HEK293 (cell line): ENCODE measurements around the gene ZFR.

Experiments
- CTCF ChIA-PET: fragments of 350-600 bp; formaldehyde crosslinking; extraction: SDS; loops from one replicate; lab custom pipeline; 2021; ENCODE audit warnings: antibody characterized with exemption; lab: Yijun Ruan, JAX
- POLR2A ChIA-PET: fragments of 300-600 bp; formaldehyde crosslinking; extraction: SDS; loops from one replicate; lab custom pipeline; 2020; ENCODE audit warnings: antibody characterized with exemption, inconsistent platforms; lab: Yijun Ruan, JAX
- H3K27ac ChIP-seq: fragments of 200-500 bp; sonication (Bioruptor generic); 2 replicates; pipeline ENCODE4 v1.5.1; 2014; ENCODE audit warnings: low read depth, low read length, control low read depth, inconsistent platforms; ENCODE audit errors: extremely low read depth
- H3K36me3 ChIP-seq, 2 experiments: fragments of 200-500 bp in 1 of 2; sonication (Bioruptor generic) in 1 of 2; 1 replicate in 1 of 2; 2 replicates in 1 of 2; pipeline ENCODE4 v1.5.1; 2014 to 2017; ENCODE audit warnings: inconsistent platforms in 2 of 2, low read length in 2 of 2; ENCODE audit not compliant: control insufficient read depth in 2 of 2, insufficient read depth in 1 of 2
- H3K4me1 ChIP-seq: fragments of 200-500 bp; sonication (Bioruptor generic); 2 replicates; pipeline ENCODE4 v1.5.1; 2014; ENCODE audit warnings: mild to moderate bottlenecking, low read length, inconsistent platforms; ENCODE audit not compliant: control insufficient read depth, insufficient read depth
- H3K4me3 ChIP-seq: 2 replicates; pipeline ENCODE4 v1.5.1; 2011; ENCODE audit warnings: low read depth, mild to moderate bottlenecking, control low read depth, low read length, moderate library complexity
- H3K9me3 ChIP-seq: fragments of 200-500 bp; sonication (Bioruptor generic); 2 replicates; pipeline ENCODE4 v1.5.1; 2014; ENCODE audit warnings: low read depth, low read length, inconsistent platforms; ENCODE audit not compliant: control insufficient read depth, insufficient read depth
- FEZF1 ChIP-seq: fragments of 450-650 bp; formaldehyde crosslinking; IDR thresholded peaks from 2 replicates; pipeline ENCODE4 v1.5.1; 2016; ENCODE audit warnings: missing biosample characterization, missing genetic modification characterization
- OSR2 ChIP-seq: fragments of 450-650 bp; formaldehyde crosslinking; IDR thresholded peaks from 2 replicates; pipeline ENCODE4 v1.5.1; 2016; ENCODE audit warnings: missing biosample characterization, missing genetic modification characterization
- PATZ1 ChIP-seq: fragments of 450-650 bp; formaldehyde crosslinking; IDR thresholded peaks from 2 replicates; pipeline ENCODE4 v1.5.1; 2016; ENCODE audit warnings: missing biosample characterization, missing genetic modification characterization
- TSHZ1 ChIP-seq: fragments of 450-650 bp; formaldehyde crosslinking; IDR thresholded peaks from 2 replicates; pipeline ENCODE4 v1.5.1; 2016; ENCODE audit warnings: missing biosample characterization, missing genetic modification characterization, borderline replicate concordance
- ZBTB11 ChIP-seq: fragments of 450-650 bp; formaldehyde crosslinking; conservative IDR thresholded peaks from 2 replicates; pipeline ENCODE4 v1.5.1; 2016; ENCODE audit warnings: low read depth, missing biosample characterization, missing genetic modification characterization
- ZBTB17 ChIP-seq: fragments of 450-650 bp; formaldehyde crosslinking; IDR thresholded peaks from 2 replicates; pipeline ENCODE4 v1.5.1; 2016; ENCODE audit warnings: missing biosample characterization, missing genetic modification characterization
- ZBTB20 ChIP-seq: fragments of 450-650 bp; formaldehyde crosslinking; IDR thresholded peaks from 2 replicates; pipeline ENCODE4 v1.5.1; 2016; ENCODE audit warnings: missing biosample characterization, missing genetic modification characterization
- ZBTB8A ChIP-seq: fragments of 450-650 bp; formaldehyde crosslinking; IDR thresholded peaks from 2 replicates; pipeline ENCODE4 v1.5.1; 2016; ENCODE audit warnings: missing biosample characterization, missing genetic modification characterization
- ZFHX2 ChIP-seq: fragments of 450-650 bp; formaldehyde crosslinking; conservative IDR thresholded peaks from 2 replicates; pipeline ENCODE4 v1.5.1; 2016; ENCODE audit warnings: missing biosample characterization, missing genetic modification characterization
- ZNF184 ChIP-seq: fragments of 450-650 bp; IDR thresholded peaks from 2 replicates; pipeline ENCODE4 v1.5.1; 2018; ENCODE audit warnings: missing biosample characterization, mild to moderate bottlenecking, missing genetic modification characterization
- ZNF37A ChIP-seq: fragments of 450-650 bp; IDR thresholded peaks from 2 replicates; pipeline ENCODE4 v1.5.1; 2018; ENCODE audit warnings: missing biosample characterization, missing genetic modification characterization
- ZNF639 ChIP-seq: fragments of 450-650 bp; formaldehyde crosslinking; IDR thresholded peaks from 2 replicates; pipeline ENCODE4 v1.5.1; 2016; ENCODE audit warnings: missing biosample characterization, missing genetic modification characterization
- ZNF670 ChIP-seq: fragments of 450-650 bp; formaldehyde crosslinking; IDR thresholded peaks from 2 replicates; pipeline ENCODE4 v1.5.1; 2016; ENCODE audit warnings: missing biosample characterization, missing genetic modification characterization, low read depth

The ZFR gene

GRCh38 chr5:32444431-32445286 is at the start of gene ZFR (continued):
- TF ChIP-seq ZNF37A (tag by site-specific recombination) (peak; percentile 44), PATZ1 (tag by site-specific recombination) (peak; percentile 39; the same call in 1 of the 2 replicates), ZFHX2 (tag by site-specific recombination) (peak; percentile 77), ZNF670 (tag by site-specific recombination) (no peak), ZBTB20 (tag by site-specific recombination) (peak; percentile 94), ZBTB17 (tag by site-specific recombination) (peak; percentile 85), FEZF1 (tag by site-specific recombination) (no peak)

- TF ChIP-seq ZBTB11 (tag by site-specific recombination) = no peak
- TF ChIP-seq, all 188 proteins: peak for 0
- peaks cover 6% of the 10 kb centered on the region; the same call in 1 of the 2 replicates for H3K4me1 ChIP-seq
- ChIA-PET CTCF (interaction anchor here (1.0 to 6.2 kb wide), 10 partner anchors 11 to 258 kb away, joined by 4 to 185 read pairs (median 18); partner anchors contain the start of gene SUB1), POLR2A (interaction anchor here (1.3 to 2.3 kb wide), 3 partner anchors 46 to 121 kb away, joined by 3 to 10 read pairs (median 7); partner anchors contain the start of gene ZFR)
- no peaks in the 10 kb centered on the region for H3K36me3 ChIP-seq
- H3K27ac ChIP-seq = no peak overlapping the region
- H3K4me3 ChIP-seq = no peak overlapping the region
- H3K9me3 ChIP-seq = no peaks in the 10 kb centered on the region
Measured at GRCh38 chr5:32490972-32491557, 46.5 kb upstream of the ZFR start.

- Histone ChIP-seq H3K9me3 (no peaks in the 10 kb centered on the region), H3K4me3 (no peak overlapping the region), H3K4me1 (peaks cover 6% of the 10 kb centered on the region; the same call in 1 of the 2 replicates), H3K27ac (no peak overlapping the region), H3K36me3 (no peaks in the 10 kb centered on the region)
- ChIA-PET POLR2A (interaction anchor here (1.3 to 2.3 kb wide), 3 partner anchors 45 to 122 kb away, joined by 3 to 10 read pairs (median 7); partner anchors contain the start of gene ZFR), CTCF (interaction anchor here (0.6 to 6.2 kb wide), 52 partner anchors 10 to 934 kb away, joined by 3 to 185 read pairs (median 4); partner anchors contain the start of gene SUB1)
- peak; percentile 93 for TF ChIP-seq ZNF184
- TF ChIP-seq PATZ1 (tag by site-specific recombination) = peak; percentile 86
- TF ChIP-seq ZNF639 (tag by site-specific recombination) = peak; percentile 84; the same call in 1 of the 2 replicates
- peak; percentile 59 for TF ChIP-seq TSHZ1 (tag by site-specific recombination)
- TF ChIP-seq ZBTB8A (tag by site-specific recombination) = peak; percentile 73
- TF ChIP-seq OSR2 = peak; percentile 67; the same call in 1 of the 2 replicates
- TF ChIP-seq FEZF1 (tag by site-specific recombination) = peak; percentile 70
Measured at GRCh38 chr5:32489791-32490562, 45.4 kb upstream of the ZFR start.
